HEK293T (cell line): ENCODE results near the gene BMP6.

ENCODE experiments used
- CTCF ChIA-PET: fragments of 350-600 bp; formaldehyde crosslinking; extraction: SDS; loops from one replicate; lab custom pipeline; 2021; ENCODE audit warnings: antibody characterized with exemption, inconsistent platforms; lab: Yijun Ruan, JAX
- POLR2A ChIA-PET: fragments of 350-600 bp; formaldehyde crosslinking; extraction: SDS; loops from one replicate; lab custom pipeline; 2020; ENCODE audit warnings: antibody characterized with exemption, inconsistent platforms; lab: Yijun Ruan, JAX
- DNase-seq: peaks from one replicate; pipeline ENCODE4 v3.0.0; 2012; ENCODE audit warnings: mixed read lengths; ENCODE audit errors: extremely low spot score
- ARNT ChIP-seq: fragments of 450-650 bp; IDR thresholded peaks from 2 replicates; pipeline ENCODE4 v1.6.1; 2017; ENCODE audit warnings: mild to moderate bottlenecking
- BHLHE40 ChIP-seq: fragments of 450-650 bp; IDR thresholded peaks from 2 replicates; pipeline ENCODE4 v1.6.1; 2016; ENCODE audit warnings: mild to moderate bottlenecking, moderate library complexity, borderline replicate concordance
- CTBP1 ChIP-seq: fragments of 450-650 bp; IDR thresholded peaks from 2 replicates; pipeline ENCODE4 v1.6.1; 2016; ENCODE audit warnings: borderline replicate concordance
- ELF4 ChIP-seq: fragments of 450-650 bp; IDR thresholded peaks from 2 replicates; pipeline ENCODE4 v1.6.1; 2017; ENCODE audit warnings: antibody characterized with exemption
- FOXA1 ChIP-seq: fragments of 450-650 bp; IDR thresholded peaks from 2 replicates; pipeline ENCODE4 v1.6.1; 2016; ENCODE audit warnings: mild to moderate bottlenecking
- FOXK2 ChIP-seq: fragments of 450-650 bp; IDR thresholded peaks from 2 replicates; pipeline ENCODE4 v1.6.1; 2016; ENCODE audit warnings: mild to moderate bottlenecking
- FOXM1 ChIP-seq: fragments of 450-650 bp; IDR thresholded peaks from 2 replicates; pipeline ENCODE4 v1.6.1; 2017; ENCODE audit warnings: mild to moderate bottlenecking, borderline replicate concordance
- HDGF ChIP-seq: fragments of 450-650 bp; IDR thresholded peaks from 2 replicates; pipeline ENCODE4 v1.6.1; 2017; ENCODE audit warnings: antibody characterized with exemption, borderline replicate concordance
- L3MBTL2 ChIP-seq: fragments of 450-650 bp; conservative IDR thresholded peaks from 2 replicates; pipeline ENCODE4 v1.6.1; 2016; ENCODE audit warnings: mild to moderate bottlenecking
- LEF1 ChIP-seq: fragments of 450-650 bp; IDR thresholded peaks from 2 replicates; pipeline ENCODE4 v1.6.1; 2017; ENCODE audit warnings: mild to moderate bottlenecking, borderline replicate concordance
- NFRKB ChIP-seq: fragments of 450-650 bp; IDR thresholded peaks from 2 replicates; pipeline ENCODE4 v1.6.1; 2016; ENCODE audit warnings: mild to moderate bottlenecking, moderate library complexity
- PKNOX1 ChIP-seq: fragments of 450-650 bp; IDR thresholded peaks from 2 replicates; pipeline ENCODE4 v1.6.1; 2016
- SP1 ChIP-seq: fragments of 450-650 bp; IDR thresholded peaks from 2 replicates; pipeline ENCODE4 v1.6.1; 2017
- SUZ12 ChIP-seq: fragments of 450-650 bp; IDR thresholded peaks from 2 replicates; pipeline ENCODE4 v1.6.1; 2016; ENCODE audit warnings: mild to moderate bottlenecking
- TARDBP ChIP-seq: fragments of 450-650 bp; IDR thresholded peaks from 2 replicates; pipeline ENCODE4 v1.6.1; 2016
- ZNF384 ChIP-seq: fragments of 450-650 bp; IDR thresholded peaks from 2 replicates; pipeline ENCODE4 v1.6.1; 2016

Gene BMP6

GRCh38 chr6:7818257-7819214, 92.6 kb downstream of the BMP6 start:
- DNase-seq: no peak
- no peak for TF ChIP-seq ELF4
- TF ChIP-seq HDGF: no peak
- TF ChIP-seq ZNF384: no peak
- no peak for TF ChIP-seq LEF1
- TF ChIP-seq PKNOX1: no peak
- TF ChIP-seq CTBP1: no peak
- TF ChIP-seq ARNT: no peak
- no peak for TF ChIP-seq TARDBP
- no peak for TF ChIP-seq FOXM1
- no peak for TF ChIP-seq FOXA1
- TF ChIP-seq SP1: no peak
- no peak for TF ChIP-seq BHLHE40
- TF ChIP-seq L3MBTL2: no peak
- no peak for TF ChIP-seq SUZ12
- no peak for TF ChIP-seq FOXK2
- TF ChIP-seq NFRKB: no peak
- POLR2A ChIA-PET: no interaction called here
- CTCF ChIA-PET: no interaction called here

GRCh38 chr6:7819431-7820015, 93.6 kb downstream of the BMP6 start:
- TF ChIP-seq FOXM1 (no peak), ZNF384 (no peak), SUZ12 (no peak), NFRKB (no peak), L3MBTL2 (no peak), FOXA1 (no peak), PKNOX1 (no peak), CTBP1 (no peak), TARDBP (no peak), FOXK2 (no peak), BHLHE40 (no peak), HDGF (no peak), ARNT (no peak), SP1 (no peak), LEF1 (no peak), ELF4 (no peak)
- CTCF ChIA-PET: no interaction called here
- DNase-seq: no peak
- POLR2A ChIA-PET: no interaction called here

- no peak for DNase-seq
- TF ChIP-seq FOXA1 (no peak), L3MBTL2 (no peak), SP1 (no peak), SUZ12 (no peak), ARNT (no peak), HDGF (no peak), FOXK2 (no peak), CTBP1 (no peak)
- ChIA-PET CTCF (no interaction called here), POLR2A (interaction anchor here (0.9 kb wide), 1 partner anchor 11 kb away, joined by 3 read pairs; no protein-coding TSS in a partner anchor)
Observed at GRCh38 chr6:7820288-7820835, 94.5 kb downstream of the BMP6 start.

GRCh38 chr6:7821426-7821825, 95.5 kb downstream of the BMP6 start:
- no peak for DNase-seq
- TF ChIP-seq SUZ12 (no peak), ZNF384 (no peak), ARNT (no peak), FOXA1 (no peak), TARDBP (no peak), ELF4 (no peak)
- POLR2A ChIA-PET: interaction anchor here (0.9 kb wide), 1 partner anchor 10 kb away, joined by 3 read pairs; no protein-coding TSS in a partner anchor
- CTCF ChIA-PET: no interaction called here

- ChIA-PET POLR2A (no interaction called here), CTCF (no interaction called here)
- TF ChIP-seq HDGF (no peak), SP1 (no peak), FOXK2 (no peak), LEF1 (no peak), FOXM1 (no peak), CTBP1 (no peak), FOXA1 (no peak), SUZ12 (no peak), ZNF384 (no peak), ELF4 (no peak), TARDBP (no peak), BHLHE40 (no peak), NFRKB (no peak), PKNOX1 (no peak), L3MBTL2 (no peak), ARNT (no peak)
- DNase-seq: no peak
Observed at GRCh38 chr6:7823552-7823951, 97.7 kb downstream of the BMP6 start.

GRCh38 chr6:7825986-7826385, 100.1 kb downstream of the BMP6 start:
- ChIA-PET CTCF (no interaction called here), POLR2A (no interaction called here)
- DNase-seq: no peak
- TF ChIP-seq NFRKB (no peak), BHLHE40 (no peak), CTBP1 (no peak), FOXA1 (no peak), PKNOX1 (no peak), FOXK2 (no peak), SP1 (no peak), SUZ12 (no peak), FOXM1 (no peak), TARDBP (no peak), HDGF (no peak), ZNF384 (no peak), ARNT (no peak), L3MBTL2 (no peak), LEF1 (no peak), ELF4 (no peak)
